GM19455 (cell line): Measurements from ENCODE around the gene NFKB2.

Source experiments
- ATAC-seq: cut with Tn5 transposase; IDR thresholded peaks from one replicate; pipeline ENCODE4 v1.9.1; 2021; ENCODE audit not compliant: unreplicated experiment

The NFKB2 gene

GRCh38 chr10:102421507-102421756 lies 25.9 kb downstream of the NFKB2 start:
- ATAC-seq: no peak

GRCh38 chr10:102421757-102422512 lies 26.4 kb downstream of the NFKB2 start:
- ATAC-seq: no peak

GRCh38 chr10:102422545-102423129 lies 27.1 kb downstream of the NFKB2 start:
- no peak for ATAC-seq

GRCh38 chr10:102423372-102423968 lies 28.0 kb downstream of the NFKB2 start:
- no peak for ATAC-seq

DNA sequence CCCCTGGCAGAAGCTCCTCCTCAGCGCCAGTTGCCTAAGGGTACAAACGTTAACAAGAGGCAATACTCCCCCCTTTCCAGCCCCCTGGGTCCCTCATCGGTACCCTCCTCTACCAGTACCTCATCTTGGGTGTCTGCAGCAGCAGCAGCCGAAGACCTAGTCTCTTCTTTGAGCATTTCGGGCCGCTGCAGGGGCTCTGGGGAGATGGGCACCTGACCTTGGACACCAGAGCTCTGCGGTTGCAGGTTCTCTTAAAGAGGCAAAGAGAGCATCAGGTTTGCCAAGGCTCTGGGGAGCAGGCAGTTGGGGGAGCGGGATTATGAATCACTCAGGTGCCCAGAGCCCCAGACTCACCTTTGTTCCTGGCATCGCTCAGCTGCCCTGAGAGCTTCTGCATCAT lies 28.6 kb downstream of the NFKB2 start:
- no peak for ATAC-seq

GRCh38 chr10:102424916-102425315 lies 29.4 kb downstream of the NFKB2 start:
- no peak for ATAC-seq

DNA sequence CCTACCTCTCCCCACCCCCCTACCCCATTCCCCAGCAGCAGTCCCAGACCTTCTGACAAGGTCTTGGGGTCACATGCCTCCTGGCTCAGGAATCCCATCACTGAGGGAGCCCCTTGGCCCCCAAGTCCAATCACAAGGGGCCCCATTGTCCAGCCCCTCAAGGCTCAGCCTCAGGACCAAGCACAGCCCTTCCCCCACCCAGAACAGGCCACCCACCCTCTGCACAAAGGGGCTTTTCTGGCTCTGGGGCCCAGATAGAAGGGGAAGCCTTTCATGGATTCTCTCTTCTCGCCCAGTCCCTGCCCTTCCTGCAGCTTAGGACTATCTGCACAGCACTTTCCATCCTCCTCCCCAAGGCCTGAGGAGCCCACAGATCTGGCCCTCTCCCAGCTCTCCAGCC lies 29.9 kb downstream of the NFKB2 start:
- no peak for ATAC-seq

DNA sequence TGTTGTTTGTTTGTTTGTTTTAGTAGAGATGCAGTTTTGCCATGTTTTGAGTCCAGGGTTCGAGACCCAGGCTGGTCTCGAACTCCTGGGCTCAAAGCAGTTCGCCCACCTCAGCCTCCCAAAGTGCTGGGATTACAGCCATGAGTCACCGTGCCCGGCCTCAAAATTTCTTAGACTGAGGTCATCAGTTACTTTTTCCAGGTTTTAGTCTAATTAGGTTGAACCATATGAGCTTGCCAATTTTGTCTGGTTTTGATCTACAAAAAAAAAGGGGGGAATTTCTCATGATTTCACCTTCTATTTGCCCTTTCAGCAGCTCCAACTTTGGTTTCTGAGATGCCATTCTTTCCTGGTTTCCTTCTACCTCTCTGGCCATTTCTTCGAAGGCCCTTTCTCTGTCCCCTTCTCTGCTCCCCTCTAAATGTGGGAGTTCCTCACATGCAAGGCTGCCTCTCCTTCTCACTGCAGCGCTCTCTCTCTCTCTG lies 31.3 kb downstream of the NFKB2 start:
- no peak for ATAC-seq

GRCh38 chr10:102429468-102429867 lies 34.0 kb downstream of the NFKB2 start:
- ATAC-seq: no peak

GRCh38 chr10:102431452-102432124 lies 36.1 kb downstream of the NFKB2 start:
- ATAC-seq: no peak

DNA sequence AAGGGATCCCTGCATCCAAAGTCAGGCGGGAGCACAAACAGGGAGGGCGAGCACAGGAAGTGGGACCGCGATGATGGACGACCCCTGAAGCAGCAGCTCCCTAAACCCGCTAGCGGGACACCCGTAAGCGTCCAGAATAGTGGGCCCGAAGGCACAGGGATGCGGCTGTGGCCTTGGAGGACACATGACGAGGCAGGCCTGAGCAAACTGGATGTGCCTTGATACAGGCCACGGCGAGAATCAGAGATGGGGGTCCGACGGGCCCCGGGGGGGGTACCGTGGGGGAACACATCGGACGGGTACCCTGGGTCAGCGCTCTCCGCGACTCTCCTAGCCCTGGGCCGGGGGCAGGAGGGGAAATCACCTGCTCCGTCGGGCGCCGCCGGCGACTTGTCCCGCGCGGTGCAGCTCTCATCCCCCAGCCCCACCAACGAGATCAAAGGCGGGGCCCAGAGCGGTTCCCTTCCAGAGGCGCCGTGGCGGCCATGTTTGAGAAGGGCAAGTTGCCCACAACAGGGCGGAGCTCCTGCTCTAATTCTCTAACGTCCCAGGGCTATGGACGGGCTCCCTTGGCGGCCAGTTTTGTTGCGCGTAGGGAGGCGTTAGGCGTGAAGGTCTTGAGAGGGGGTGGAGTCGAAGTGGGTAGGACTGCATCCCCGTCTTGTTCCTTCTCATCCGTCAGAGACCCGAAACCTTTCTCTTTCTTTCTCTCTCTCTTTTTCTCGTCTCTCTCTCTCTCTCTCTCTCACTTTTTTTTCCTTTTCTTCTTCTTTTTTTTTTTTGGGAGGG lies 36.9 kb downstream of the NFKB2 start, which contains the start of gene CUEDC2:
Gene CUEDC2 (minus strand): TSS at position 413 of the 789 bp plus-strand sequence. CDS start 7,386 bp downstream, outside the sequence.
- peak; percentile 93 for ATAC-seq

DNA sequence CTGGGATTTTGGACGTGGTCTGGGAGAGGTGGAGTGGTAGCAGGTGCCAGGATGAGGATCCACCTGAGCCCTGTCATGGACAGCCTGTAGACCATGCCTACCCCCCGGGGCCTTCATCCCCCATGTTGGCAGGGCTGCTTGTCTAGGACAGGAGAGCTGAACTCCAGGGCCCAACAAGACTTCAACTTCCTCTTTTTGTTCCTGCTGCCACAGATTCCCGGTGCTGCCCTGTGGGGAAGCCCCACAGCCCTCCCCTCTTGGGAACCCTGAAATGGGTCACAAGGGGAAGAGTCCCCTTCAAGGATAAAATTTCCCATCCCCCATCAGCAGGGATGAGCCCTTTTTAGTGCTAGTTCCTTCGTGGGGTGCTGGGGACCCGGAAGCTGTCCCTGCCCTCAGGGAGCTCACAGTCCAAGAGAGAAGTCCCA lies 38.1 kb downstream of the NFKB2 start:
- ATAC-seq: no peak

DNA sequence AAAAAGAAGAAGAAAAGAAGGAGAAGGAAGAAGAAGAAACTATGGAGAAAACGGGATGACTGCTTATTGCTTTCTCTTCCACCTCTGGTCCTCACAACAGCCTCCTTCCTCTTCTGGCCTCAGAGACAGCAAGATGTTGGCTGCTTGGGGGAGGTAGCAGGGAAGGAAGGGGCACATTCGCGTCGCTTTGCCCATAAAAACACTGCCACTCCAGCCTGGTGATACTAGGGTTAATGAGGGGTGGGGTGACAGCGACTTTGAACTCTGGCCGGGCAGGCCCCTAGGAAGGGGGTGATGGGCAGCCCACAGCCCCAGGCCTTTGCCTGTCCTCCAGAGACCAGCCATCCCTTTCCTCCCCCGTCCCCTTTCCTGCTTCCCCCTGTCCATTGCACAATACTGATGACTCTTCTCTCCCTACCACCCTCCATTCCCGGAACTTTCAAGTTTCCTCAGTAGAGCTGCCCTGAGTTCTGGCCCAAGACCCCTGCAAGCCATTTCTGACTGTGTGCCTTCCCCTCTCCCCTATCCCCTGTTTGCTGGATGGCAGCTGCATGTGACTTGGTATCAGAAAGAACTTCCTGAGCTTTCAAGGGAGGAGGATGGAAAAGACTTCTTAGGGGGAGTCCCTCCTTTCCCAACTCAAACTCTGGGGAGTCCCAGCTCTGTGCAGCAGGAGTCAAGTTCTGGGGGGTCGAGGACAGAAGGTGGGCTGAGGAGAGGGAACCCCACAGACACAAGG lies 39.1 kb downstream of the NFKB2 start:
- ATAC-seq: no peak

- no peak for ATAC-seq
Observed at GRCh38 chr10:102435133-102435497, 39.6 kb downstream of the NFKB2 start.

DNA sequence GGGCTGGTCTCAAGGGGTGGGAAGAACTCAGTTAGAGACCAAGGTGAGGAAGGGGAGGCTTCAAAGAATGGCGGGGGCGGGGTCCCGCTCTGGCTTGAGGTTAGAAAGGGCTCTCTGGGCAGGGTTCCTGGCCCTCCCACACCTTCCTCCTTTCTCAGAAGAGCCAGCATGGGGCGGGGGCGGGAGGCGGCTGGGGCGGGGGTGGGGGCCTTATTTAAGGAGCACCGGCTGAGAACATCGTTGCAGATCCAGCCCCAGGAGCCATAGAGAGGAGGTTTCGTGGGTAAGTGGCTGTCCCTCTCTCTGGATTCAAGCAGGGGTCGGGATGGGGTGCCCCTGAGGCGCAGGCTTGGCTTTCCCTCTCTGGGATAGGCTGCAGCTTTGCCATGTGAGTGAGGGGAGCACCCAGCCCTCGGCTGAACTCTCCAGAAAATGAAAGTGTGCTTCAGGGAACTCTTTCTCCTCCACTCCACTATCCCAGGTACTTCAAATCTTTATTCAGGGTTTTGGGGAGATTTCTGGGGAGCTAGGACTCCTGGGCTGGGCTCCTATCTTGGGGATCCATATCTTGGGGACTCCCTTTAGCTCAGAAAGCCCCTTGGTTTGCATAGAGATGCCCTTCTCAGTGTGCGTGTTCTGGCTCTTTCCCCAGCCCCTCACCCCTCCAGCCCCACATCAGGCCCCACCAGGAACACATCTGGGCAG lies 40.2 kb downstream of the NFKB2 start:
- no peak for ATAC-seq

- no peak for ATAC-seq
Observed at GRCh38 chr10:102436312-102436711, 40.8 kb downstream of the NFKB2 start.

DNA sequence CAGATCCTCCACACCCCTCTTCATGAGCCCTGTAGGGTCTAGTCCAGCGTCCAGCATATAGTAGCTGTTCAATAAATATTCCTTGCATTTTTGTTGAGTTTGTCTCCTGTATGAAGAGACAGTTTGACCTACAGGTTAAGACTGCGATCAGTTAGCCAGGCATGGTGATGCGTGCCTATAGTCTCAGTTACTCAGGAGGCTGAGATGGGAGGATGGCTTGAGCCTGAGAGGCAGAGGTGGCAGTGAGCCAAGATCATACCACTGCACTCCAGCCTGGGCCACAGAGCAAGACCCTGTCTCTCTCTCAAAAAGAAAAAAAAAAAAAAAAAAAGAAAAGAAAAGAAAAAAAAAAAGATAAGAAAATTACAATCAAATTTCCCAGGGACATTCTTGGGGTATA lies 42.0 kb downstream of the NFKB2 start:
- ATAC-seq: no peak

DNA sequence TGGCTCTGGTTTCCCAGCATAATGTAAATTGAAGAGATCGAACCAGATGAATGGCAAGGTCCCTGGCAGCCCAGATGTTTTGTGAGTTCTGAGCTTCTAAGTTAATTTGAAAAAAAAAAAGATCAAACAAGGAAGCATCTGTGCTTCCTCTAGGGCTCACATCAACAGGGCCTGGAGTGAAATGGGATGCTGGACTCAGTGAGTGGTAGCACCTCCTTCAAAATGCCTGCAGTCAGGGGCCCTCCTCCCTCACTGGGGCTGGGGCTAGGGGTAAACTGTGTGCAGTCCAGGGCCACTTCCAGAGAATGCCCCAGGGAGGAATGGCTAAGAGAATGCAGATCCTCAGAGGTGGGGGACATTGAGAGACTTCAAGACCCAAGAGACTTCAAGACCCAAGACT lies 42.9 kb downstream of the NFKB2 start:
- ATAC-seq: no peak

GRCh38 chr10:102444851-102445250 lies 49.3 kb downstream of the NFKB2 start:
- no peak for ATAC-seq
